ENCODE measurements around the gene TLNRD1.

The TLNRD1 gene

DNA sequence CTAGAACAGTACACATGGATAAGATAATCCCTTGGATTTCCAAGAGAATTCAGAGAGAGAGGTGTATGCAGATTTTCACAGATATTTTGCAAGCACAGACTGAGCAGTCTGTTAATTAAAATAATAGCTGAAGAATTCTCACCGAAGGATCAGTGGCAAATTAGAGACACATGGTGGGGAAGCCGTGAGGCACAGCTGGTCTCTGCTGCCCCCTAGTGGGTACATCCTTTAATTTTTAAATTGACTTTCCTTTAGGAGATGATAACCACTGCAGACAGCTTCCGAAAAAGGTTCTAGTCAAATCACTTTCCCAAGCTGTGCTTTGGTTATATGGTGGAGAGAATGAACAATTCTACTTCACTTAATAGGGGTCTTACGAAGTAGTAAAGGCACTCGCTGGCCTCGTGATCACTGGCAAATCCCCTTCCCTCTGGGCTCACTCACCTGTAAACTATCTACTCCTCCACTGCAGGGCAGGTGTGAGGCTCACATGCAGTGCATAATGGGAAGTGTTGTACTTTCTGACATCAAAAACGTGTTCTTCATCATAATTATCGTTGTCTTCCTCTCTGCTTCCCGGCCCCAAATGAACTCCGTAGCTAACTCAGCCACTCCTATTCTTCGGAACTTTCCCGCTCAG is 30.6 kb upstream of the TLNRD1 start:
- peak; percentile 63 for DNase-seq (ENCODE audit: extremely low read depth, low read depth)
- TF ChIP-seq, protein P1, sequence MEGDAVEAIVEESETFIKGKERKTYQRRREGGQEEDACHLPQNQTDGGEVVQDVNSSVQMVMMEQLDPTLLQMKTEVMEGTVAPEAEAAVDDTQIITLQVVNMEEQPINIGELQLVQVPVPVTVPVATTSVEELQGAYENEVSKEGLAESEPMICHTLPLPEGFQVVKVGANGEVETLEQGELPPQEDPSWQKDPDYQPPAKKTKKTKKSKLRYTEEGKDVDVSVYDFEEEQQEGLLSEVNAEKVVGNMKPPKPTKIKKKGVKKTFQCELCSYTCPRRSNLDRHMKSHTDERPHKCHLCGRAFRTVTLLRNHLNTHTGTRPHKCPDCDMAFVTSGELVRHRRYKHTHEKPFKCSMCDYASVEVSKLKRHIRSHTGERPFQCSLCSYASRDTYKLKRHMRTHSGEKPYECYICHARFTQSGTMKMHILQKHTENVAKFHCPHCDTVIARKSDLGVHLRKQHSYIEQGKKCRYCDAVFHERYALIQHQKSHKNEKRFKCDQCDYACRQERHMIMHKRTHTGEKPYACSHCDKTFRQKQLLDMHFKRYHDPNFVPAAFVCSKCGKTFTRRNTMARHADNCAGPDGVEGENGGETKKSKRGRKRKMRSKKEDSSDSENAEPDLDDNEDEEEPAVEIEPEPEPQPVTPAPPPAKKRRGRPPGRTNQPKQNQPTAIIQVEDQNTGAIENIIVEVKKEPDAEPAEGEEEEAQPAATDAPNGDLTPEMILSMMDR (IDR thresholded peaks at IDR 0.05; ENCODE audit: low read depth, low read length, missing control alignments), result peak; percentile 70
- H3K4me3 ChIP-seq (replicated peaks; ENCODE audit: low read depth, low read length), result no peak overlapping the region

DNA sequence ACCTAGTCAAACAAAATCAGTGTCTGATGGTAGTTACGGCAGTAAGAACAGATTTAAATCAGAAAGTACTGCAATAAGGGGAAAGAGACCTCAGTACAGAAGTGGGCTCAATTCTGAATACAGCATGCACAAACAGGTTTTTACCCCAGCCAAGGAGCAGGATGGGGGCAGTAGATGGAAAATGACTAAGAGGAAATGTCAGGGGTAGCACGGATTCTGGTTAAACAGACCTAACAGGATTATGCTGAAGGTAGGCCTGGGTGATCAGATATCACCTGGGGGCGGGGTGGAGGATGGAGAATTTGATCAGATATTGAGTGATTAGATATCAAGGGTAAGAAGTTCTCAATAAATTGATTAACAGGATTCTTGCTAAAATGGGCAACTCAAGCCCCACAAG is 30.1 kb upstream of the TLNRD1 start:
- TF ChIP-seq, protein P1 (IDR thresholded peaks at IDR 0.05; ENCODE audit: low read depth, low read length, missing control alignments), result no peak
- H3K4me3 ChIP-seq (replicated peaks; ENCODE audit: low read depth, low read length), result no peak overlapping the region
- DNase-seq (ENCODE audit: extremely low read depth, low read depth), result no peak

DNA sequence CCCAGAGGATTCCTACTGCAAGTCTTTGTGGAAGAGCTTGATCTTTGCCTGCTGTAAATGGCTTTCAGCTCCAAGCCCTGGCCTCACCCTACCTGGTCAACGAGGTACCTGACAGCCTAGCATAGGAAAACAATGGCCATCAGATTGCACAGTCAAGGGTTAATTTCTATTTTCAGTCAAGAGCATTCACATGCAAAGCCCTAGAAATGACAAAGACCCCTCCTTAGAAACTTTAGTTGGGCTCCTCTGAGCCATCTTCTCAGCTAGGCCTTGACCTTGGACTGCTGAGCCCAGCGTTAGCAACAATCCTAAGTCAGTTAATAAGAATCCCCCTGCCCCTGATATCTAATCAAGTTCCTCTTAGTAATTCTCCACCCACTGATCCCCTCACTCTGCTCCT is 29.6 kb upstream of the TLNRD1 start:
- TF ChIP-seq, protein P1 (IDR thresholded peaks at IDR 0.05; ENCODE audit: low read depth, low read length, missing control alignments), result no peak
- no peak for DNase-seq (ENCODE audit: extremely low read depth, low read depth)

DNA sequence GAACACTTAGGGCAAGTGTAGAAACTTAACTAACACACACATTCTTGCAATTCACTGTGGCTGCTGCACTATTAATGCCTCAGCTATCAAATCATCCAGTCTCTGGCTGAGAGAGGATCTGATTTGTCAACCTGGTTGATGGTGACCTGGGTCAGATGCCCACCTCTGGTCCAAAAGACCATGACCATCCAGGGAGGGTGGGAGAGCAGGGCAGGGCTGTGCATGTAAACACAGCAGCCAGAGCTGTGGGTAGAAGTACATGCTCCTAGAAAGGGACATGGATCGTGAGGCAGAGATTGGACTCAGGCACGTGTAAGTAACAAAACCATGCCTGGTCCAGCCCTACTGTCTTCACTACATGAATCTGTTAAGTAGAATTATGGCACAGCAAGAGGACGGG is 28.4 kb upstream of the TLNRD1 start:
- no peak overlapping the region for H3K4me3 ChIP-seq (replicated peaks; ENCODE audit: low read depth, low read length)
- no peak for DNase-seq (ENCODE audit: extremely low read depth, low read depth)
- TF ChIP-seq, protein P1 (IDR thresholded peaks at IDR 0.05; ENCODE audit: low read depth, low read length, missing control alignments), result no peak

More for the DNA sequence above, 29.6 kb upstream of the TLNRD1 start:
- no peak overlapping the region for H3K4me3 ChIP-seq (replicated peaks; ENCODE audit: low read depth, low read length)

DNA sequence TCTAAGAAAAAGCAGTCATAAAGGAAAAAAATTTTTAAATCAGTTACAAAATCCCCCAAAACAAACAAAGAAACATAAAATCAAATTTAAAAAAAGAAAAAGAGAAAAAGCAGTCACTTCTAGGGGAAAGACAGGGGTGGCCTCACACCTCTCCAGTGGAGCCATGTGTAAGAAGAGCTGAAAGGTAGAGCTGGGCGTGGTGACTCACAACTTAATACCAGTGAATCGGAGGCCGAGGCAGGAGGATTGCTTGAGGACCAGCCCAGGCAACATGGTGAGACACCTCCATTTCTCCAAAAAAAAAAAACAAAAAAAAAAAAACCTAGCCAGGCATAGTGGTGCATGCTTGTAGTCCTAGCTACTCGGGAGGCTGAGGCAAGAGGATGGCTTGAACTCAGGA is 25.8 kb upstream of the TLNRD1 start:
- TF ChIP-seq, protein P1 (IDR thresholded peaks at IDR 0.05; ENCODE audit: low read depth, low read length, missing control alignments), result no peak
- no peak overlapping the region for H3K4me3 ChIP-seq (replicated peaks; ENCODE audit: low read depth, low read length)
- no peak for DNase-seq (ENCODE audit: extremely low read depth, low read depth)

GRCh38 chr15:80976851-80977250 is 23.9 kb upstream of the TLNRD1 start:
- H3K4me3 ChIP-seq (replicated peaks; ENCODE audit: low read depth, low read length), result no peak overlapping the region
- no peak for DNase-seq (ENCODE audit: extremely low read depth, low read depth)
- TF ChIP-seq, protein P1 (IDR thresholded peaks at IDR 0.05; ENCODE audit: low read depth, low read length, missing control alignments), result no peak

DNA sequence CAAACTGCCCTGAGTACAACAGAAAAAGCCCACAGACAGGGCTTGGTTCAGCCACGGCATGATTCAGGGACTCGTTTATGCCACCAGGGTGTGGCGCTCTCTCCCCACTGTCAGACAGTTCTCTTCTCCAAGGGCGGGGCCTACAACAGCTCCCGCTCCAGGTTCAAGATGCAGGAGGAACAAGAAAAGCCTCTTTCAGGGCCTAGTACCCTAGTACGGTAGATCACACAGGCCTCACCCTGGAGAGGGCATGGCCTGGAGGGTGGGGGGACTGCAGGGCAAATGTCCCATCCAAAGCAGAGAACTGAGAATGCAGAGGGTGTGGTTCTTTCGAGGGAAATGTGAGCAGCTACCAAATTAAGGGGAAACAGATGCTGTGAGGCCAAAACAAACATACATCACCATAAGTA is 23.1 kb upstream of the TLNRD1 start:
- TF ChIP-seq, protein P1 (IDR thresholded peaks at IDR 0.05; ENCODE audit: low read depth, low read length, missing control alignments), result peak; percentile 75
- DNase-seq (ENCODE audit: extremely low read depth, low read depth), result no peak
- H3K4me3 ChIP-seq (replicated peaks; ENCODE audit: low read depth, low read length), result no peak overlapping the region

Measured in HFF-Myc (cell line).